DMS114 treated with DMSO at 0.1 percent for 48 hours (cell line): ENCODE results near the gene ASB3.
"Not testable (repeated sequence)": the region's sequence is repeated elsewhere in the genome, so short reads cannot be mapped to it uniquely, and the experiment has no call there.

Source experiments
- DNase-seq: peaks from one replicate; lab custom pipeline; 2025; ENCODE audit not compliant: unreplicated experiment; lab: John Stamatoyannopoulos, UW

The ASB3 gene, protein sequence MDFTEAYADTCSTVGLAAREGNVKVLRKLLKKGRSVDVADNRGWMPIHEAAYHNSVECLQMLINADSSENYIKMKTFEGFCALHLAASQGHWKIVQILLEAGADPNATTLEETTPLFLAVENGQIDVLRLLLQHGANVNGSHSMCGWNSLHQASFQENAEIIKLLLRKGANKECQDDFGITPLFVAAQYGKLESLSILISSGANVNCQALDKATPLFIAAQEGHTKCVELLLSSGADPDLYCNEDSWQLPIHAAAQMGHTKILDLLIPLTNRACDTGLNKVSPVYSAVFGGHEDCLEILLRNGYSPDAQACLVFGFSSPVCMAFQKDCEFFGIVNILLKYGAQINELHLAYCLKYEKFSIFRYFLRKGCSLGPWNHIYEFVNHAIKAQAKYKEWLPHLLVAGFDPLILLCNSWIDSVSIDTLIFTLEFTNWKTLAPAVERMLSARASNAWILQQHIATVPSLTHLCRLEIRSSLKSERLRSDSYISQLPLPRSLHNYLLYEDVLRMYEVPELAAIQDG

GRCh38 chr2:53786705-53787613 is at the start of gene ASB3, which contains the start of gene ERLEC1:
TSS of gene ASB3 (minus strand) at chr2:53786953. CDS start at chr2:53765572, 21,381 bp downstream.
TSS of gene ERLEC1 (plus strand) at chr2:53787044. CDS start at chr2:53787211, 167 bp downstream.
- DNase-seq, result peak; percentile 87

DNA sequence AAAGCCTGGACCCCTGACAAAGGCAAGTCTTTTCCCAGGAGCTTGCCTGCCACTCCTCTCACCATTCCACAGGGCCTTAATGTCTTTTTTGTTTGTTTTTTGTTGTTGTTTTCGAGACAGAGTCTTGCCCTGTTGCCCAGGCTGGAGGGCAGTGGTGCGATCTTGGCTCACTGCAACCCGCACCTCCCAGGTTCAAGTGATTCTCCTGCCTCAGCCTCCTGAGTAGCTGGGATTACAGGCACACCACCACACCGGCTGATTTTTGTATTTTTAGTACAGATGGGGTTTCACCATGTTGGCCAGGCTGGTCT is 43.2 kb upstream of the ASB3 start:
- not testable (repeated sequence) for DNase-seq

- DNase-seq, result no peak
Observed at GRCh38 chr2:53829273-53829979, 42.7 kb upstream of the ASB3 start.

DNA sequence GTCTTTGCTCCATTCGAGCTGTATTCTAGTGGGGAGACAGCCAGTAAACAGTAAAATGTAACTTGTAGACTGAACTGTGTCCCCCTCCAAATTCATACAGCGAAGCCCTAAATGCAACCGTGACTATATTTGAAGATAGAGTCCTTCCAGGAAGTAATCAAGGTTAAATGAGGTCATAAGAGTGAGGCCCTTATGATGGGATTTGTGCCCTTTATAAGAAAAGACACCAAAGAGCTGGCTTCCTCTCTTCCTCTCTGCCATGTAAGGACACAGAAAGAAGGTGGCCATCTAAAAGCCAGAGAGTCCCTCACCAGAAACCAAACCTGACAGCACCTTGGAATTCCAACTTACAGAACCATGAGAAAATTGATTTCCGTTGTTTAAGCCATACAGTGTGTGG is 41.6 kb upstream of the ASB3 start:
- no peak for DNase-seq

GRCh38 chr2:53827398-53828175 is 40.8 kb upstream of the ASB3 start:
- DNase-seq, result no peak

DNA sequence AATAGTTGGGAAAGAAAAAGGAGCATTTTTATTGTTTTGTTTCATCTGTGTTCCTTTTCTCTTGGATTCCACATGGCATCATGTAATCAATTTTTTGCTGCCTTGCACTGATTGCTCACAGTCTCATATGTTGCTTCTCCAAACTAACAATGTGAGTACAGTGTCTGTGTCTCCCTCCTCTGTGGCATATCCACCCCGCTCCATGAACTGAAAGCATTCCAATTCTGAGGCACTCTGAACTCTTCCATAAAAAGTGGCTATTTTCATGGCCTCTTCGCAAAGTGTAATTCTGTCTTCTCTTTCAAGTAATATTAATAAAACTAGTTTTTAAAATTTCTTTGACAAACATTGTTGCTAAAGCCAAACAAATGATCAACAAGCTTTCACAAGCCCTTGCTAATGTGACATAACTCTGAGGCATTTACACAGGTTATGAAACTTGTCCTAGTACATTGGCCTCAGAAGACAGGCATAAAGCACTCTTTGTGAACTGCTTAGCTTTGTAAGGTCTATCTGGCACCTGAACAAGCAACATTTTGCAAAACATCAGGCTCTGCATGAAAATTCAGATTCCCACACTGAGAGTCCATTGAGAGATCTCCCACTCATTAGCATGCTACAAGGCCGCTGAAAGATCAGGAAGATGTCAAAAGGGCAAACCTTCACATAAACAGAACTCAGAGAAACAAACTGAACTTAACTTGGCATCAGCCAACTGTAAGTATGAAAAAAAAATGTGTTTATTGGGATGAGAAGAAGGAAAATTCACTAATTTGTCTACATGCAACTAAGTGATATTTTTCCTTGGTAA is 40.0 kb upstream of the ASB3 start:
- no peak for DNase-seq

DNA sequence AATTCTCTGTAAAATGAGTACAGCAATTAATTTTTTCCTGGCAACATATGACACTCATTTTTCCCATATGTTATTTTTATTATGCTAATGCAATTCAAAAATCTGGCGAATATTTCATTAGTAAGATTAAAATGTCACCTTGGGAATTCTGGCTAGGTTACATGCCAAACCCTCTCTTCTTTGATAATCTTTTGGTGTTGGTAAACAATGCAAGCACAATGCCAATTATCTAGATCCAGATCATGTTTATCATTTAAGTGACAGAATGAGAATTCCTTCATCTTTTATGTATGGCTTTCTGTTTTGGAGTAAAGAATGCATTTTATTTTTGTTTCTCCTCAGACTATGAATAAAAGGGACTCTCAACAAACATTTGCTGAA is 39.3 kb upstream of the ASB3 start:
- no peak for DNase-seq

GRCh38 chr2:53823639-53824038 is 36.9 kb upstream of the ASB3 start:
- not testable (repeated sequence) for DNase-seq

DNA sequence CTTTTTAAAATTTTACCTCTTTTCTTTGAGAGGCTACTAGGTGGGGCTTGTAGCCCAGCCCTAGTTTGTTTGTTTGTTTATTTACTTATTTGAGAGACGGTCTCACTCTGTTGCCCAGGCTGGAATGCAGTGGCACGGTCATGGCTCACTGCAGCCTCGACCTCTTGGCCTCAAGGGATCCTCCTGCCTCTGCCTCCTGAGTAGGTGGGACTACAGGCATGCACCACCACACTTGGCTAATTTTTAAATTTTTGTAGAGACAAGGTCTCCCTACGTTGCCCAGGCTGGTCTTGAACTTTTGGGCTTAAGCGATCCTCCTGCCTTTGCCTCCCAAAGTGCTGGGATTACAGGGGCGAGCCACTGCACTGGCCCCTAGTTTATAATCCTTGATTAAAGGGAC is 35.1 kb upstream of the ASB3 start:
- DNase-seq, result no peak

GRCh38 chr2:53820711-53821110 is 34.0 kb upstream of the ASB3 start:
- no peak for DNase-seq

DNA sequence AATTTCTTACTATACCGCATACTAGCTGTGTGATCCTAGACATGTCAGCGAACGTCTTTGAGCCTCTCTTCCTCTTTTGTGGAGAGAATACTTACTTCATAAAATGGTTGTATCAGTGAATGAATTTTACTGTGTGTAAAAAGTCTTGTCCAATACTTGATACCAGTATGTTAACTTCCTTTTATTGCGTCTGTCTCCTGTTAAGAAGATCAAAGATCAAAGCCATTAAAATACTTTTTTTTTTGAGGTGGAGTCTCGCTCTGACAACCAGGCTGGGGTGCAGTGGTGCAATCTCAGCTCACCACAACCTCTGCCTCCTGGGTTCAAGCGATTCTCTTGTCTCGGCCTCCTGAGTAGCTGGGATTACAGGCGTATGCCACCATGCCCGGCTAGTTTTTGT is 33.3 kb upstream of the ASB3 start:
- no peak for DNase-seq

DNA sequence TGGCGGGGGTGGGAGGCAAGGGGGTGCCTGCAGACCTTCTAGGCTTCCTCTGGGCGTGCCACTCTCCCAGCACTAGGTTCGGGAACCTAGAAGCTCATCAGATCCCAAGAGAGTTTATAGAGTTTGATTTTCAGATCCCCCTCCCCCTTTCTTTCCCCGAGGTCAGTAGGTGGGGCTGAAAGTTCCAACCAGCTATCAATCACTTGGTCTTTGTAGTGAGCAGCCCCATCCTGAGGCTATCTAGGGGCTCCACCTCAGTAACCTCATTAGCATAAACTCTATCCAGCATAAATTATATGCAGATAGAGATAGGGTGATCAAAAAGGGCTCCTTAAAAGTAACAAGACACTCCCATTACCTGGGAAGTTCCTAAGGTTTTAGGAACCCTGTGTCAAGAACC is 32.9 kb upstream of the ASB3 start:
- DNase-seq, result no peak

DNA sequence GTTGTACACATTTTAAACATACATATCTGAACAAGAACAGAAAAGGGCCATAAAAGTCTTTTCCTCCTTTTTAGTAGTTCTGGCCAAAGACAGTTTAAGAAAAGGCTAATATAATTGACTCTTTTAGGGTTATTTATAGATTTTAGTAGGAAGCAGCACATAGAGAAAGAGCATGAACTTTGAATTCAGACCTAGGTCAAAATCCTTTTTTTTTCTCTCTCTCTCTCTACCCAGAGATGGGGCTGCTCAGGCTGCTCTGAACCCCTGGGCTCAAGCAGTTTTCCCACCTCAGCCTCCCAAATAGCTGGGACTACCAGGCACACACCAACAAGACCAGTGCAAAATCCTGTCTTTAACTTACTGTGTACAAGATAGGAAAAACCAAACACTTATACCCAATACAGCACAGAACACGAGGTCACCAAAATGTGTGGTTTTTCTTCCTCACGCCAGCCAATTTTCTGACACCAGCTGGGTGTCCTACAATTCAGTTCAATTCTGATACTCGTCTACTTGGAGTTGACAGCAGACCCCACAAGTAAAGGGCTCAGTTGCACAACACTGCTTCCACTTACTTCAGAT is 32.2 kb upstream of the ASB3 start:
- no peak for DNase-seq

- no peak for DNase-seq
Observed at GRCh38 chr2:53813151-53813550, 26.4 kb upstream of the ASB3 start.

GRCh38 chr2:53811601-53812000 is 24.8 kb upstream of the ASB3 start:
- DNase-seq, result no peak

- no peak for DNase-seq
Observed at GRCh38 chr2:53802617-53803151, 15.9 kb upstream of the ASB3 start.

DNA sequence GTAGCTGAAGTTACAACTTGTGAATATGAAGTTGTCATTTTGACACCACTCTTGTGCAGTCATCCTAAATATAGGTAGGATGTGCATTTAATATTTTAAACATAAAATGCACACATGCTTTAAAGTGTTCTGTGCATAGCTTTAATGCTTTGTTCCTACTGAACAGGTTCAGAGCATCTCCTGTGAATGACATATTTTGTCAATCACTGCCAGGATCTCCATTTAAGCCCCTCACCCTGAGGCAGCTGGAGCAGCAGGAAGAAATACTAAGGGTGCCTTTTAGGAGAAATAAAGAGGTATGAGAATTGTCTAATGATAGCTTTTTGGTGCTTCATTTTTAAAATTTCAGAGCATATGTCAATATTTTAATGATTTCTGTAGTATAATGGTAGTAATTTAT is 14.8 kb upstream of the ASB3 start:
- no peak for DNase-seq

- DNase-seq, result no peak
Observed at GRCh38 chr2:53793821-53794220, 7.1 kb upstream of the ASB3 start.

GRCh38 chr2:53793261-53793660 is 6.5 kb upstream of the ASB3 start:
- no peak for DNase-seq
